ENCODE measurements around the gene PGM3. TPM values are rescaled to one million over a fixed set of nuclear protein-coding genes. Genes with fewer than 3 reads are reported as not detected.
A peak's percentile ranks its signal among the peaks of the same experiment; 100 is the strongest.

The PGM3 gene
- total and polyA plus RNA-seq, 2 donors (not counting 1 experiment from before 2014, with no cell fraction given), result 6.9 to 24.5 TPM

DNA sequence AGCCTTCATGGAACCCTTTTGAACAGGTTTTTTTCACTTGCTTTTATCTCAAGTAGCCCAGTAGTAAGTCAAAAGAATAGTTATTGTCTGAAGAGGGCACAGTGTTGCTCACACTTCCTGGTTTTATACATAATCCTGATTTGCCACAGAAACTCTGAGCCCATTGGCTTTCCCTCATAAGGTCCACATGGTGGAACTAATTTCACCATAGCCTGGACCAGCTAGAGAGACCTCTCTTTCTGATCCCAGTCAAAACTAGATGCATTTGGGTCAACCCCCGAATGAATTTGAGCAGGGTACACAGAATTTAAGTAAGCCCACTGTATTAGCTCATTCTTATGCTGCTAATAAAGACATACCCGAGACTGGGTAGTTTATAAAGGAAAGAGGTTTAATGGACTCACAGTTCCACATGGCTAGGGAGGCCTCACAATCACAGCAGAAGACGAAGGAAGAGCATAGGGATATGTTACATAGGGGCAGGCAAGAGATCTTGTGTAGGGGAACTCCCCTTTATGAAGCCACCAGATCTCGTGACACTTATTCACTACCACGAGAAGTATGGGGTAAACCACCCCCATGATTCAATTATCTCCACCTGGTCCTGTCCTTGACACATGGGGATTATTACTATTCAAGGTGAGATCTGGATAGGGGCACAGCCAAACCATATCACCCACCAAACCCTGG is 6.3 kb upstream of the PGM3 start:
- Mint-ChIP-seq H3K9me3 (ENCODE audit: insufficient read depth) (no peaks in the 10 kb centered on the region), H3K4me3 (no peak overlapping the region), H3K27ac (no peak overlapping the region), H3K27me3 (no peaks in the 10 kb centered on the region), H3K4me1 (peaks cover 28% of the 10 kb centered on the region)
- no peaks in the 10 kb centered on the region for H3K36me3 ChIP-seq (replicated peaks in 1 of 2; ENCODE audit: control extremely low read depth in 1 of 2, control insufficient read depth in 1 of 2, extremely low read depth in 1 of 2, insufficient read depth in 2 of 2, low read length in 1 of 2)
- H3K27me3 ChIP-seq (replicated peaks in 1 of 4; ENCODE audit: control extremely low read depth in 1 of 4, control insufficient read depth in 3 of 4, insufficient read depth in 4 of 4, low read length in 3 of 4), result no peaks in the 10 kb centered on the region
- no peak overlapping the region for H2AFZ ChIP-seq (ENCODE audit: insufficient read depth, low read depth, low read length, poor library complexity, severe bottlenecking)
- ChIA-PET CTCF (interaction anchor here (1.0 kb wide), 1 partner anchor 15 kb away, joined by 3 read pairs; no protein-coding TSS in a partner anchor), POLR2A (no interaction called here)
- H3K79me2 ChIP-seq (ENCODE audit: control insufficient read depth, insufficient read depth, low read length), result no peaks in the 10 kb centered on the region
- WGBS (ENCODE audit: insufficient coverage), result no CpG with 5 or more reads among the region's 5 CpGs
- TF ChIP-seq EZH2 (IDR thresholded peaks at IDR 0.05; ENCODE audit: borderline replicate concordance, insufficient read depth, low read depth, low read length, poor library complexity, severe bottlenecking), result no peak
- TF ChIP-seq, protein P1, sequence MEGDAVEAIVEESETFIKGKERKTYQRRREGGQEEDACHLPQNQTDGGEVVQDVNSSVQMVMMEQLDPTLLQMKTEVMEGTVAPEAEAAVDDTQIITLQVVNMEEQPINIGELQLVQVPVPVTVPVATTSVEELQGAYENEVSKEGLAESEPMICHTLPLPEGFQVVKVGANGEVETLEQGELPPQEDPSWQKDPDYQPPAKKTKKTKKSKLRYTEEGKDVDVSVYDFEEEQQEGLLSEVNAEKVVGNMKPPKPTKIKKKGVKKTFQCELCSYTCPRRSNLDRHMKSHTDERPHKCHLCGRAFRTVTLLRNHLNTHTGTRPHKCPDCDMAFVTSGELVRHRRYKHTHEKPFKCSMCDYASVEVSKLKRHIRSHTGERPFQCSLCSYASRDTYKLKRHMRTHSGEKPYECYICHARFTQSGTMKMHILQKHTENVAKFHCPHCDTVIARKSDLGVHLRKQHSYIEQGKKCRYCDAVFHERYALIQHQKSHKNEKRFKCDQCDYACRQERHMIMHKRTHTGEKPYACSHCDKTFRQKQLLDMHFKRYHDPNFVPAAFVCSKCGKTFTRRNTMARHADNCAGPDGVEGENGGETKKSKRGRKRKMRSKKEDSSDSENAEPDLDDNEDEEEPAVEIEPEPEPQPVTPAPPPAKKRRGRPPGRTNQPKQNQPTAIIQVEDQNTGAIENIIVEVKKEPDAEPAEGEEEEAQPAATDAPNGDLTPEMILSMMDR (IDR thresholded peaks at IDR 0.05), result no peak
- H3K27ac ChIP-seq (ENCODE audit: low read length in 2 of 2), result no peak overlapping the region
- no peak overlapping the region for H3K9ac ChIP-seq (ENCODE audit: low read length)
- H4K20me1 ChIP-seq (ENCODE audit: control insufficient read depth, insufficient read depth, low read length, poor library complexity, severe bottlenecking), result no peaks in the 10 kb centered on the region
- peaks cover 0 to 4% (median 0%) of the 10 kb centered on the region in 3 donors for H3K9me3 ChIP-seq (ENCODE audit: control extremely low read depth in 1 of 3, control insufficient read depth in 2 of 3, insufficient read depth in 1 of 3, low read length in 2 of 3)
- ATAC-seq (ENCODE audit: low read depth) (peak; percentile 21), DNase-seq (peak; percentile 16)
- peaks cover 8 to 11% of the 10 kb centered on the region in 2 donors for H3K4me1 ChIP-seq (ENCODE audit: control insufficient read depth in 2 of 2, insufficient read depth in 2 of 2, low read length in 2 of 2)
- no peak overlapping the region for H3K4me2 ChIP-seq (replicated peaks; ENCODE audit: low read depth, low read length, poor library complexity, severe bottlenecking)
- intact Hi-C loops (cut with micrococcal nuclease), result loop anchor here (10.0 kb wide), 1 partner anchor 655 kb away; the partner anchor contains the start of genes CYB5R4 and RIPPLY2
- H3K4me3 ChIP-seq (ENCODE audit: control extremely low read depth in 1 of 5, extremely low read depth in 1 of 5, insufficient read depth in 1 of 5, low read depth in 2 of 5, low read length in 4 of 5), result no peak overlapping the region

DNA sequence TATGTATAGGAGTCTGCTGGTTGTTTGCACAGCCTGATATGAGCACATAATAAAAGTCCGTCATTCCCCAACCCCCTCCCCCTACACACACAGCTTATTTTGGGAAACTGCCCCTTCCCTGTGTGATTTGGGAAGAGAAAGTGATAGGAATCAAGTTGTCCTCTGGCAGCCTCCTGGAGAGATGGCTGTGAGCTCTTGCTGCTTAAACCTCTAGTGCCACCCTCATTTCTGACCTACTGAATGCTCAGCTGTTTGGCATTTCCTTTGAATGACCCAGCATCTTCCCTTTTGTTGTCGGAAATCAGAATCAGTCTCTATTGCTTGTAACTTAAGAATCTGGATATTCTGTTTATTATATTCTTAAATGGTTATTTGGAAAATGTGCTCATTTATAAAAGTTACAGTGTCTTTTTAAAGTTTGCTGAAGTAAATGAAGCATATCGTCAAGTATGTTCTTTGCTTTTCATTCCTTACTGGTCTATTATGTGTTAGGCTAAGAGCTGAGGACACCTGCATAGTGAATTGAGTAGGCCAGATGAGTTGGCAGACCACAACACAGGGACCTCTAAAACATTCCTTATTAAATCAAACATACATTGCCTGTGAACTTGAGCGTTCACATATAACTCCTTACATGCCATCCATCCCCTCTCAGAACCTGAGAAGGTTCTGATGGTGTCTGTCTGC is 5.6 kb upstream of the PGM3 start:
- no peaks in the 10 kb centered on the region for H3K27me3 ChIP-seq (replicated peaks in 1 of 4; ENCODE audit: control extremely low read depth in 1 of 4, control insufficient read depth in 3 of 4, insufficient read depth in 4 of 4, low read length in 3 of 4)
- H3K27ac ChIP-seq (ENCODE audit: low read length in 2 of 2), result no peak overlapping the region
- ChIA-PET CTCF (interaction anchor here (1.0 to 1.5 kb wide), 2 partner anchors 16 to 132 kb away, joined by 3 to 7 read pairs; partner anchors contain the start of gene DOP1A), POLR2A (no interaction called here)
- H3K4me2 ChIP-seq (replicated peaks; ENCODE audit: low read depth, low read length, poor library complexity, severe bottlenecking), result no peak overlapping the region
- no peak overlapping the region for H3K27ac Mint-ChIP-seq
- intact Hi-C loops (cut with micrococcal nuclease), result loop anchor here (10.0 kb wide), 1 partner anchor 656 kb away; the partner anchor contains the start of genes CYB5R4 and RIPPLY2
- H3K79me2 ChIP-seq (ENCODE audit: control insufficient read depth, insufficient read depth, low read length), result no peaks in the 10 kb centered on the region
- H4K20me1 ChIP-seq (ENCODE audit: control insufficient read depth, insufficient read depth, low read length, poor library complexity, severe bottlenecking), result no peaks in the 10 kb centered on the region
- H3K9ac ChIP-seq (ENCODE audit: low read length), result no peak overlapping the region
- DNase-seq, result no peak
- TF ChIP-seq, protein P1 (IDR thresholded peaks at IDR 0.05), result no peak
- no peak for TF ChIP-seq EZH2 (IDR thresholded peaks at IDR 0.05; ENCODE audit: borderline replicate concordance, insufficient read depth, low read depth, low read length, poor library complexity, severe bottlenecking)
- H3K9me3 ChIP-seq (ENCODE audit: control extremely low read depth in 1 of 3, control insufficient read depth in 2 of 3, insufficient read depth in 1 of 3, low read length in 2 of 3), result peaks cover 0 to 4% (median 0%) of the 10 kb centered on the region in 3 donors
- no peaks in the 10 kb centered on the region for H3K36me3 ChIP-seq (replicated peaks in 1 of 2; ENCODE audit: control extremely low read depth in 1 of 2, control insufficient read depth in 1 of 2, extremely low read depth in 1 of 2, insufficient read depth in 2 of 2, low read length in 1 of 2)
- no peak overlapping the region for H3K4me3 ChIP-seq (ENCODE audit: control extremely low read depth in 1 of 5, extremely low read depth in 1 of 5, insufficient read depth in 1 of 5, low read depth in 2 of 5, low read length in 4 of 5)
- no peaks in the 10 kb centered on the region for H3K9me3 Mint-ChIP-seq (ENCODE audit: insufficient read depth)
- no CpG with 5 or more reads among the region's 4 CpGs for WGBS (ENCODE audit: insufficient coverage)
- no peaks in the 10 kb centered on the region for H3K27me3 Mint-ChIP-seq
- H2AFZ ChIP-seq (ENCODE audit: insufficient read depth, low read depth, low read length, poor library complexity, severe bottlenecking), result no peak overlapping the region
- H3K4me1 ChIP-seq (ENCODE audit: control insufficient read depth in 2 of 2, insufficient read depth in 2 of 2, low read length in 2 of 2), result peaks cover 14% of the 10 kb centered on the region in 2 donors
- H3K4me3 Mint-ChIP-seq, result no peak overlapping the region
- no peak for ATAC-seq (ENCODE audit: low read depth)
- peaks cover 32% of the 10 kb centered on the region for H3K4me1 Mint-ChIP-seq
